HFF-Myc (cell line): Measurements from ENCODE around the gene NEB.

ENCODE experiments used
- DNase-seq: peaks from one replicate; pipeline ENCODE4 v3.0.0-alpha.2; 2011; ENCODE audit warnings: low read depth; ENCODE audit errors: extremely low read depth
- H3K4me3 ChIP-seq: replicated peaks from 2 replicates; pipeline ENCODE4 v1.5.1; 2011; ENCODE audit warnings: low read depth, mild to moderate bottlenecking, control low read depth, low read length
- CTCF ChIP-seq: IDR thresholded peaks from 2 replicates; pipeline ENCODE4 v1.5.1; 2012; ENCODE audit warnings: mild to moderate bottlenecking, low read depth, low read length, control low read depth; ENCODE audit errors: missing control alignments

Gene NEB

GRCh38 chr2:151682459-151683003, 51.7 kb downstream of the NEB start:
- TF ChIP-seq CTCF = no peak
- H3K4me3 ChIP-seq = no peak overlapping the region
- DNase-seq = no peak

GRCh38 chr2:151681051-151681450, 53.2 kb downstream of the NEB start:
- TF ChIP-seq CTCF = no peak
- no peak overlapping the region for H3K4me3 ChIP-seq
- no peak for DNase-seq

GRCh38 chr2:151679994-151680393, 54.3 kb downstream of the NEB start:
- no peak for DNase-seq
- H3K4me3 ChIP-seq = no peak overlapping the region
- no peak for TF ChIP-seq CTCF

- TF ChIP-seq CTCF = no peak
- no peak overlapping the region for H3K4me3 ChIP-seq
- no peak for DNase-seq
These were observed 55.4 kb downstream of the NEB start for GRCh38 chr2:151678849-151679248.

GRCh38 chr2:151673016-151673415, 61.3 kb downstream of the NEB start:
- TF ChIP-seq CTCF = no peak

GRCh38 chr2:151672277-151672676, 62.0 kb downstream of the NEB start:
- no peak overlapping the region for H3K4me3 ChIP-seq
- TF ChIP-seq CTCF = no peak
- no peak for DNase-seq

More at GRCh38 chr2:151673016-151673415, 61.3 kb downstream of the NEB start:
- H3K4me3 ChIP-seq = no peak overlapping the region
- no peak for DNase-seq
